SK-N-SH (cell line): ENCODE measurements around the gene CDK13. TPM values are rescaled to one million over a fixed set of nuclear protein-coding genes. Genes with fewer than 3 reads are reported as not detected.

Experiments
- CTCF ChIA-PET: fragments of 300-600, 350-600 bp; formaldehyde crosslinking; extraction: SDS; loops from one replicate; lab custom pipeline; 2021; lab: Yijun Ruan, JAX
- POLR2A ChIA-PET: fragments of 350-600 bp; sonication (Branson Sonifier 250); formaldehyde crosslinking; extraction: SDS; loops from one replicate; lab custom pipeline; 2020; ENCODE audit warnings: antibody characterized with exemption, inconsistent platforms; lab: Yijun Ruan, JAX
- DNase-seq: peaks from one replicate; pipeline ENCODE4 v3.0.0; 2012
- H2AFZ ChIP-seq: fragments of 200-600 bp; sonication (generic); 2 replicates; pipeline ENCODE4 v1.8.1; 2016; ENCODE audit warnings: antibody characterized with exemption, mild to moderate bottlenecking, low read depth
- H3F3A ChIP-seq: fragments of 200-600 bp; sonication (generic); replicated peaks from 2 replicates; pipeline ENCODE3; 2016; ENCODE audit warnings: antibody characterized with exemption, mild to moderate bottlenecking; ENCODE audit not compliant: insufficient read depth
- H3K27ac ChIP-seq, 2 experiments: fragments of 200-500 bp in 1 of 2; fragments of 200-600 bp in 1 of 2; sonication (Bioruptor generic) in 1 of 2; sonication (generic), shearing (Covaris generic) in 1 of 2; 2 replicates each; pipeline versions ENCODE4 v1.5.1 to v1.6.1; 2014 to 2016; ENCODE audit warnings: low read depth in 2 of 2, inconsistent platforms in 1 of 2, low read length in 1 of 2, mild to moderate bottlenecking in 1 of 2, mixed read lengths in 1 of 2
- H3K27me3 ChIP-seq: fragments of 200-600 bp; sonication (generic), shearing (Covaris generic); 2 replicates; pipeline ENCODE4 v1.6.1; 2016; ENCODE audit warnings: mixed run types; ENCODE audit not compliant: insufficient read depth
- H3K36me3 ChIP-seq, 2 experiments: fragments of 200-500 bp in 1 of 2; fragments of 200-600 bp in 1 of 2; sonication (Bioruptor generic) in 1 of 2; sonication (generic) in 1 of 2; replicated peaks in 1 of 2; 2 replicates each; pipeline versions ENCODE3 to v1.5.1; 2014 to 2016; ENCODE audit warnings: low read length in 1 of 2, mild to moderate bottlenecking in 1 of 2; ENCODE audit not compliant: insufficient read depth in 2 of 2, control insufficient read depth in 1 of 2
- H3K4me1 ChIP-seq, 2 experiments: fragments of 200-500 bp in 1 of 2; fragments of 200-600 bp in 1 of 2; sonication (Bioruptor generic) in 1 of 2; sonication (generic), shearing (Covaris generic) in 1 of 2; 2 replicates each; pipeline versions ENCODE4 v1.5.1 to v1.6.1; 2014 to 2016; ENCODE audit warnings: low read depth in 1 of 2, low read length in 1 of 2, mixed run types in 1 of 2; ENCODE audit not compliant: insufficient read depth in 2 of 2, control insufficient read depth in 1 of 2
- H3K4me2 ChIP-seq: fragments of 200-600 bp; sonication (generic), shearing (Covaris generic); 2 replicates; pipeline ENCODE4 v1.6.1; 2017; ENCODE audit warnings: mixed run types
- H3K4me3 ChIP-seq, 2 experiments: fragments of 200-500 bp in 1 of 2; fragments of 200-600 bp in 1 of 2; sonication (Bioruptor generic) in 1 of 2; sonication (generic), shearing (Covaris generic) in 1 of 2; 2 replicates each; pipeline versions ENCODE4 v1.5.1 to v1.8.1; 2014 to 2016; ENCODE audit warnings: low read depth in 2 of 2, inconsistent platforms in 1 of 2, low read length in 1 of 2, mild to moderate bottlenecking in 1 of 2, mixed read lengths in 1 of 2, moderate library complexity in 1 of 2
- H3K79me2 ChIP-seq: fragments of 200-600 bp; sonication (generic); 2 replicates; pipeline ENCODE4 v1.8.1; 2017; ENCODE audit warnings: mild to moderate bottlenecking; ENCODE audit not compliant: insufficient read depth
- H3K9ac ChIP-seq: fragments of 200-600 bp; sonication (generic); 2 replicates; pipeline ENCODE4 v1.6.1; 2017; ENCODE audit warnings: mixed run types
- H3K9me2 ChIP-seq: fragments of 200-600 bp; sonication (generic); 2 replicates; pipeline ENCODE4 v1.6.1; 2017; ENCODE audit warnings: mixed run types
- H3K9me3 ChIP-seq: fragments of 200-600 bp; sonication (generic); 2 replicates; pipeline ENCODE4 v1.6.1; 2017; ENCODE audit warnings: mixed run types, mild to moderate bottlenecking, moderate library complexity
- H4K20me1 ChIP-seq: fragments of 200-600 bp; sonication (generic); 2 replicates; pipeline ENCODE4 v1.6.1; 2017; ENCODE audit warnings: mild to moderate bottlenecking, mixed run types; ENCODE audit not compliant: insufficient read depth
- FOSL2 ChIP-seq: IDR thresholded peaks from 2 replicates; pipeline ENCODE4 v1.4.0; 2012; ENCODE audit warnings: low read depth, mild to moderate bottlenecking, moderate library complexity, borderline replicate concordance
- FOXM1 ChIP-seq: IDR thresholded peaks from 2 replicates; pipeline ENCODE4 v1.4.0; 2012; ENCODE audit warnings: low read depth, mild to moderate bottlenecking
- GABPA ChIP-seq: IDR thresholded peaks from 2 replicates; pipeline ENCODE4 v1.4.0; 2012; ENCODE audit warnings: low read depth, mild to moderate bottlenecking
- JUND ChIP-seq: IDR thresholded peaks from 2 replicates; pipeline ENCODE4 v1.4.0; 2012
- NFIC ChIP-seq: IDR thresholded peaks from 2 replicates; pipeline ENCODE4 v1.4.0; 2012; ENCODE audit warnings: borderline replicate concordance
- NRF1 ChIP-seq: IDR thresholded peaks from 2 replicates; pipeline ENCODE4 v1.6.1; 2012; ENCODE audit warnings: low read depth, mild to moderate bottlenecking, low read length
- RAD21 ChIP-seq: IDR thresholded peaks from 2 replicates; pipeline ENCODE4 v1.6.1; 2012; ENCODE audit warnings: mild to moderate bottlenecking, low read length
- SIN3A ChIP-seq: IDR thresholded peaks from 2 replicates; pipeline ENCODE4 v1.6.1; 2012; ENCODE audit warnings: low read depth, mild to moderate bottlenecking, low read length, moderate library complexity, borderline replicate concordance
- TCF12 ChIP-seq: IDR thresholded peaks from 2 replicates; pipeline ENCODE4 v1.4.0; 2012
- TEAD4 ChIP-seq: IDR thresholded peaks from 2 replicates; pipeline ENCODE4 v1.4.0; 2012; ENCODE audit warnings: mild to moderate bottlenecking, borderline replicate concordance; ENCODE audit not compliant: insufficient read depth
- WGBS: methylation state at CpG from one replicate; pipeline ENCODE4 v1.1.6; 2017; ENCODE audit warnings: low lambda C conversion rate; 5-methylcytosine and 5-hydroxymethylcytosine counted together
- polyA plus RNA-seq, 3 experiments: library from polyadenylated mRNA; depleted of rRNA; stranded (reverse); fragments of >200 nt; gene quantifications; 2 replicates each; pipeline ENCODE4 v1.2.3, GENCODE V29; 2012
- TF ChIP-seq, protein P1 (sequence below): fragments of 200-600 bp; sonication (generic); IDR thresholded peaks from 2 replicates; pipeline ENCODE4 v1.6.1; 2017; ENCODE audit warnings: antibody characterized with exemption, mild to moderate bottlenecking, moderate library complexity
- TF ChIP-seq, protein P2 (sequence below): fragments of 150-350 bp; IDR thresholded peaks from 2 replicates; pipeline ENCODE4 v1.6.1; 2016; ENCODE audit warnings: mild to moderate bottlenecking, low read depth, low read length
- TF ChIP-seq, protein P3 (sequence below): IDR thresholded peaks from 2 replicates; pipeline ENCODE4 v1.6.1; 2012; ENCODE audit warnings: mild to moderate bottlenecking, low read depth, low read length, moderate library complexity
- TF ChIP-seq, protein P4 (sequence below): IDR thresholded peaks from 2 replicates; pipeline ENCODE4; 2012

CDK13 gene
- polyA plus RNA-seq, 1 of the 3 experiments (the other 2 are of a cell fraction), result 23.1 TPM

DNA sequence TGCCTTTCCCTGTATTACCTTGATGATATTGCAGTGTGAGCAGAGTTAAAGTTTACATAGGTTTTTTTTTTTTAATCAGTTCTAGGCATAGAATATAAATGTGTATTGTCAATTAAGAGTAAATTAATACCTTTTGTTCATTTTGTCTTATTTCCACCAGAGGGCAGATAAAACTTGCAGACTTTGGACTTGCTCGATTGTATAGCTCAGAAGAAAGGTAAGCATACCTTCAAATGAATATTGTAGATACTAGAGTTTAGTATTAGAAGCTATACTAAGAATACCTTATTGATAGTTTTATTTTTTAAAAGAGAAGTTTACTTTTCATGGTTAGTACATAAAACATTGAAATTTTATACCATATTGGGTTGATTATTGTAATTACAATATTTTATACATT is 97.6 kb downstream of the CDK13 start:
- H3K9ac ChIP-seq, result no peak overlapping the region
- H3K4me3 ChIP-seq, result no peak overlapping the region
- TF ChIP-seq, protein P1, sequence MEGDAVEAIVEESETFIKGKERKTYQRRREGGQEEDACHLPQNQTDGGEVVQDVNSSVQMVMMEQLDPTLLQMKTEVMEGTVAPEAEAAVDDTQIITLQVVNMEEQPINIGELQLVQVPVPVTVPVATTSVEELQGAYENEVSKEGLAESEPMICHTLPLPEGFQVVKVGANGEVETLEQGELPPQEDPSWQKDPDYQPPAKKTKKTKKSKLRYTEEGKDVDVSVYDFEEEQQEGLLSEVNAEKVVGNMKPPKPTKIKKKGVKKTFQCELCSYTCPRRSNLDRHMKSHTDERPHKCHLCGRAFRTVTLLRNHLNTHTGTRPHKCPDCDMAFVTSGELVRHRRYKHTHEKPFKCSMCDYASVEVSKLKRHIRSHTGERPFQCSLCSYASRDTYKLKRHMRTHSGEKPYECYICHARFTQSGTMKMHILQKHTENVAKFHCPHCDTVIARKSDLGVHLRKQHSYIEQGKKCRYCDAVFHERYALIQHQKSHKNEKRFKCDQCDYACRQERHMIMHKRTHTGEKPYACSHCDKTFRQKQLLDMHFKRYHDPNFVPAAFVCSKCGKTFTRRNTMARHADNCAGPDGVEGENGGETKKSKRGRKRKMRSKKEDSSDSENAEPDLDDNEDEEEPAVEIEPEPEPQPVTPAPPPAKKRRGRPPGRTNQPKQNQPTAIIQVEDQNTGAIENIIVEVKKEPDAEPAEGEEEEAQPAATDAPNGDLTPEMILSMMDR, result peak; percentile 57
- TF ChIP-seq, protein P2, sequence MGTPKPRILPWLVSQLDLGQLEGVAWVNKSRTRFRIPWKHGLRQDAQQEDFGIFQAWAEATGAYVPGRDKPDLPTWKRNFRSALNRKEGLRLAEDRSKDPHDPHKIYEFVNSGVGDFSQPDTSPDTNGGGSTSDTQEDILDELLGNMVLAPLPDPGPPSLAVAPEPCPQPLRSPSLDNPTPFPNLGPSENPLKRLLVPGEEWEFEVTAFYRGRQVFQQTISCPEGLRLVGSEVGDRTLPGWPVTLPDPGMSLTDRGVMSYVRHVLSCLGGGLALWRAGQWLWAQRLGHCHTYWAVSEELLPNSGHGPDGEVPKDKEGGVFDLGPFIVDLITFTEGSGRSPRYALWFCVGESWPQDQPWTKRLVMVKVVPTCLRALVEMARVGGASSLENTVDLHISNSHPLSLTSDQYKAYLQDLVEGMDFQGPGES, result no peak
- H2AFZ ChIP-seq, result no peak overlapping the region
- H3K27ac ChIP-seq, result no peak overlapping the region
- no peaks in the 10 kb centered on the region for H3K9me3 ChIP-seq
- peaks cover 7 to 62% of the 10 kb centered on the region in 2 experiments for H3K36me3 ChIP-seq
- POLR2A ChIA-PET, result no interaction called here
- CTCF ChIA-PET, result interaction anchor here (1.0 to 2.4 kb wide), 5 partner anchors 10 to 152 kb away, joined by 4 to 9 read pairs (median 5); partner anchors contain the start of gene CDK13
- H3K4me1 ChIP-seq, result no peaks in the 10 kb centered on the region
- no peaks in the 10 kb centered on the region for H4K20me1 ChIP-seq
- no peaks in the 10 kb centered on the region for H3K27me3 ChIP-seq
- no peak for DNase-seq
- H3K9me2 ChIP-seq, result no peaks in the 10 kb centered on the region; the same call in 1 of the 2 replicates
- H3K4me2 ChIP-seq, result no peak overlapping the region
- H3F3A ChIP-seq, result peaks cover 30% of the 10 kb centered on the region
- WGBS, result 94% methylated on average over 1 of the region's 1 CpG
- H3K79me2 ChIP-seq, result peaks cover 16% of the 10 kb centered on the region

DNA sequence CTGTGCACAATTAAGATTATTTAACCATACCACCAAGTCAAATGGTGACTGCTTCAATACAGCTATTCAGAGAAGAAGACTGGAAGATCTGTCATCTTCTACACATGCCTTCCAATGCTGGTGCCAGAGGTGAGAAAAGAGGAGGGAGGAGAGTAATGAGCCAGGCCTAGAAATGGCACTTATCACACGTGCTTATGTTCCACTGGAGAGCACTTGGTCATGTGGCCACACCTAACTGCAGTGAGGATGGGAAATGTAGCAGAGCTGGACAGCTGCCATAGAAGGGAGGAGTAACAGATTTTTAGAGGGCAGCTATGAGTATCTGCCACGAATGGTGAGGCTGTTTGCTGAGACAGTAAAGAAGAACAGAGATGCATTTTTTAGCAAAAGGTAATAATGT is 107.2 kb downstream of the CDK13 start:
- Histone ChIP-seq H3K36me3 (peaks cover 19 to 35% of the 10 kb centered on the region in 2 experiments), H3K9me2 (no peaks in the 10 kb centered on the region), H3K9ac (no peak overlapping the region), H3K79me2 (peaks cover 18% of the 10 kb centered on the region), H3K27ac (no peak overlapping the region), H3K4me3 (no peak overlapping the region), H3K27me3 (no peaks in the 10 kb centered on the region), H3F3A (peaks cover 14% of the 10 kb centered on the region), H3K4me2 (no peak overlapping the region), H4K20me1 (no peaks in the 10 kb centered on the region), H3K9me3 (no peaks in the 10 kb centered on the region)
- 81% methylated on average over 2 of the region's 2 CpGs for WGBS
- POLR2A ChIA-PET, result no interaction called here
- no peak for DNase-seq
- no peak for TF ChIP-seq NFIC
- no peak for TF ChIP-seq TEAD4
- no peak for TF ChIP-seq JUND
- TF ChIP-seq, protein P3, sequence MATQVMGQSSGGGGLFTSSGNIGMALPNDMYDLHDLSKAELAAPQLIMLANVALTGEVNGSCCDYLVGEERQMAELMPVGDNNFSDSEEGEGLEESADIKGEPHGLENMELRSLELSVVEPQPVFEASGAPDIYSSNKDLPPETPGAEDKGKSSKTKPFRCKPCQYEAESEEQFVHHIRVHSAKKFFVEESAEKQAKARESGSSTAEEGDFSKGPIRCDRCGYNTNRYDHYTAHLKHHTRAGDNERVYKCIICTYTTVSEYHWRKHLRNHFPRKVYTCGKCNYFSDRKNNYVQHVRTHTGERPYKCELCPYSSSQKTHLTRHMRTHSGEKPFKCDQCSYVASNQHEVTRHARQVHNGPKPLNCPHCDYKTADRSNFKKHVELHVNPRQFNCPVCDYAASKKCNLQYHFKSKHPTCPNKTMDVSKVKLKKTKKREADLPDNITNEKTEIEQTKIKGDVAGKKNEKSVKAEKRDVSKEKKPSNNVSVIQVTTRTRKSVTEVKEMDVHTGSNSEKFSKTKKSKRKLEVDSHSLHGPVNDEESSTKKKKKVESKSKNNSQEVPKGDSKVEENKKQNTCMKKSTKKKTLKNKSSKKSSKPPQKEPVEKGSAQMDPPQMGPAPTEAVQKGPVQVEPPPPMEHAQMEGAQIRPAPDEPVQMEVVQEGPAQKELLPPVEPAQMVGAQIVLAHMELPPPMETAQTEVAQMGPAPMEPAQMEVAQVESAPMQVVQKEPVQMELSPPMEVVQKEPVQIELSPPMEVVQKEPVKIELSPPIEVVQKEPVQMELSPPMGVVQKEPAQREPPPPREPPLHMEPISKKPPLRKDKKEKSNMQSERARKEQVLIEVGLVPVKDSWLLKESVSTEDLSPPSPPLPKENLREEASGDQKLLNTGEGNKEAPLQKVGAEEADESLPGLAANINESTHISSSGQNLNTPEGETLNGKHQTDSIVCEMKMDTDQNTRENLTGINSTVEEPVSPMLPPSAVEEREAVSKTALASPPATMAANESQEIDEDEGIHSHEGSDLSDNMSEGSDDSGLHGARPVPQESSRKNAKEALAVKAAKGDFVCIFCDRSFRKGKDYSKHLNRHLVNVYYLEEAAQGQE, result no peak
- TF ChIP-seq SIN3A, result no peak
- TF ChIP-seq FOSL2, result no peak
- TF ChIP-seq, protein P4, sequence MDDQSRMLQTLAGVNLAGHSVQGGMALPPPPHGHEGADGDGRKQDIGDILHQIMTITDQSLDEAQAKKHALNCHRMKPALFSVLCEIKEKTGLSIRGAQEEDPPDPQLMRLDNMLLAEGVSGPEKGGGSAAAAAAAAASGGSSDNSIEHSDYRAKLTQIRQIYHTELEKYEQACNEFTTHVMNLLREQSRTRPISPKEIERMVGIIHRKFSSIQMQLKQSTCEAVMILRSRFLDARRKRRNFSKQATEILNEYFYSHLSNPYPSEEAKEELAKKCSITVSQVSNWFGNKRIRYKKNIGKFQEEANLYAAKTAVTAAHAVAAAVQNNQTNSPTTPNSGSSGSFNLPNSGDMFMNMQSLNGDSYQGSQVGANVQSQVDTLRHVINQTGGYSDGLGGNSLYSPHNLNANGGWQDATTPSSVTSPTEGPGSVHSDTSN, result no peak
- TF ChIP-seq RAD21, result no peak
- TF ChIP-seq NRF1, result no peak
- TF ChIP-seq FOXM1, result no peak
- TF ChIP-seq TCF12, result no peak
- no peak for TF ChIP-seq GABPA
- TF ChIP-seq, all 33 proteins: peak for 0
- H3K4me1 ChIP-seq, result peaks cover 0 to 3% of the 10 kb centered on the region in 2 experiments; a peak in 1 of 4 replicates
- H2AFZ ChIP-seq, result no peak overlapping the region
- CTCF ChIA-PET, result interaction anchor here (0.6 to 4.4 kb wide), 6 partner anchors 10 to 477 kb away, joined by 3 to 36 read pairs (median 3); partner anchors contain the start of genes MPLKIP and SUGCT
